ENCODE measurements around the gene PRRT3.
"Not testable (repeated sequence)": the region's sequence is repeated elsewhere in the genome, so short reads cannot be mapped to it uniquely, and the experiment has no call there.

PRRT3 gene

DNA sequence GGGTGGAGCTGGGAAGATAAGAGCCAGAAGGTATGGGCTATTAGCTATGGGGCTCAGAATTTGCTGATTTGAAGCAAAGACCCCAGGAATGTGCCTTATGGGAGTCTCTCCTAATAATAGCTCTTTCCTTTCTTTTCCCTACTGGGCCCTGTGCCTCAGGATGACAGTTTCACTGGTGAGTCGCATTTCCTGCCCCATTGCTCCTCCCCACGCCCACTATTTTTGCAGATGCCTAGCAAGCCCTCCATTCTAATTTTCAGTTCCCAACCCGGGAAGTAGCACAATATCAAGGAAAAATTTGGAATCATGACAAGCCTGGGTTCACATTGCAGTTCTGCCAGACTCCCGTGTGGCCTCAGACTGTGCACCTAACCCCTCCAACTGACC, 49.0 kb downstream of the PRRT3 start:
- TF ChIP-seq, protein P1, sequence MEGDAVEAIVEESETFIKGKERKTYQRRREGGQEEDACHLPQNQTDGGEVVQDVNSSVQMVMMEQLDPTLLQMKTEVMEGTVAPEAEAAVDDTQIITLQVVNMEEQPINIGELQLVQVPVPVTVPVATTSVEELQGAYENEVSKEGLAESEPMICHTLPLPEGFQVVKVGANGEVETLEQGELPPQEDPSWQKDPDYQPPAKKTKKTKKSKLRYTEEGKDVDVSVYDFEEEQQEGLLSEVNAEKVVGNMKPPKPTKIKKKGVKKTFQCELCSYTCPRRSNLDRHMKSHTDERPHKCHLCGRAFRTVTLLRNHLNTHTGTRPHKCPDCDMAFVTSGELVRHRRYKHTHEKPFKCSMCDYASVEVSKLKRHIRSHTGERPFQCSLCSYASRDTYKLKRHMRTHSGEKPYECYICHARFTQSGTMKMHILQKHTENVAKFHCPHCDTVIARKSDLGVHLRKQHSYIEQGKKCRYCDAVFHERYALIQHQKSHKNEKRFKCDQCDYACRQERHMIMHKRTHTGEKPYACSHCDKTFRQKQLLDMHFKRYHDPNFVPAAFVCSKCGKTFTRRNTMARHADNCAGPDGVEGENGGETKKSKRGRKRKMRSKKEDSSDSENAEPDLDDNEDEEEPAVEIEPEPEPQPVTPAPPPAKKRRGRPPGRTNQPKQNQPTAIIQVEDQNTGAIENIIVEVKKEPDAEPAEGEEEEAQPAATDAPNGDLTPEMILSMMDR (IDR thresholded peaks at IDR 0.05) = no peak
- DNase-seq (ENCODE audit: low spot score) = no peak
- peak overlapping the region; percentile 66 for H3K4me3 ChIP-seq
- H3K27ac ChIP-seq = peak overlapping the region; percentile 83

DNA sequence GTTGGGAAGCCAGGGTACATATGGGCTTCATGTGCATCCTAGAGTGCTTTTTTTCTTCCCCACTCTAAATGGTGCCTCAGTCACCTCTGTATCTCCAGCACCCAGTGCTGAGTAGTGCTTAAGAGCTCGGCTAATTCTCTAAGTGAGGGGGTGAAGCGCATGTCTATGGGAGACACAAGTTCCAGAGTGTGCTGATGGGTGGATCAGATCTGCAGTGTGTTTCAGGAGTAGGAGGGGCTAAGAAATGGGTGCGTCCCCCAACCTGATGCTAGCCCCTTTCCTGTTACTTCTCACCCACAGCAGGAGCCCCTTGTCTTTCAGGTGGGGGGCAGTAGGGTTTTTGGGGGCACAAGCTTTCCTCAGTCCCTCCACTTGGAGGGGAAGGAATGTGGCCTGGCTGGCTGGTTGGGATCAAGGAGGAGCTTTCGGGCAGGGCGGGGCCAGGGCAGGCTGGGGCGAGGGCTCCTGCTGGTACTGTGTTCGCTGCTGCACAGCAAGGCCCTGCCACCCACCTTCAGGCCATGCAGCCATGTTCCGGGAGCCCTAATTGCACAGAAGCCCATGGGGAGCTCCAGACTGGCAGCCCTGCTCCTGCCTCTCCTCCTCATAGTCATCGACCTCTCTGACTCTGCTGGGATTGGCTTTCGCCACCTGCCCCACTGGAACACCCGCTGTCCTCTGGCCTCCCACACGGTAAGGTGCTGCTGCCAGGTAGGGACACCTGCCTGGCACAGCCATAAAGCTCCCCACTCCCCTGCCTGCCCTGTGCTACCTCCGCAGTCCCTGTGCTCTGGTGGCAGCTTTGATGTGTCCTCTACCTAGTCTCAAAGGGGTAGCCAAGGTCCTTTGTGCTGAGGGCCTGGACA, 49.6 kb downstream of the PRRT3 start, which contains the start of gene IL17RE:
TSS of gene IL17RE (plus strand) at position 477 of the 866 bp plus-strand sequence. CDS start at position 562, 85 bp downstream.
- Histone ChIP-seq H3K27ac (peak within 1 kb of the TSS; percentile 83), H3K4me3 (peak within 1 kb of the TSS; percentile 66)
- no peak for DNase-seq (ENCODE audit: low spot score)
- TF ChIP-seq, protein P1 (IDR thresholded peaks at IDR 0.05) = no peak

DNA sequence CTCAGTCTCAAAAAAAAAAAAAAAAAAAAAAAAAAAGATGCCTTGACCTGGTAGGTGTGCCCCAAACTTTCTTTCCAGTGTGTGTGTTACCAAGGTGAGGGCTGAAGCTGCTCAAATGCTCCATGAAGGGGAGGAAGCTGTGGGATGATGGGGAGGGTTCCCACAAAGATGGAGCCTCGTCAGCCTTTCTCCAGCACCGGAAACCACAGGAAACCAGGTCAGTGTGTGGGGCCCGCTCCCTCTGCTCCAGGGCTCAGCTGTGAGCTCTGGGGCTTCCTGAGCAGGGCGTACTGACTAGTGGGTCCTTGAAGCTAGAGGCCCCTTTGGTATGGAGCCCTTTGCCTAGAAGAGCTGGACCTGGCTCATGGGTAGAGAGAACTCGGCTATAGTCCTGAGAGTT, 50.2 kb downstream of the PRRT3 start:
- TF ChIP-seq, protein P1 (IDR thresholded peaks at IDR 0.05) = no peak
- Histone ChIP-seq H3K27ac (peak overlapping the region; percentile 83), H3K4me3 (no peak overlapping the region)
- DNase-seq (ENCODE audit: low spot score) = no peak

DNA sequence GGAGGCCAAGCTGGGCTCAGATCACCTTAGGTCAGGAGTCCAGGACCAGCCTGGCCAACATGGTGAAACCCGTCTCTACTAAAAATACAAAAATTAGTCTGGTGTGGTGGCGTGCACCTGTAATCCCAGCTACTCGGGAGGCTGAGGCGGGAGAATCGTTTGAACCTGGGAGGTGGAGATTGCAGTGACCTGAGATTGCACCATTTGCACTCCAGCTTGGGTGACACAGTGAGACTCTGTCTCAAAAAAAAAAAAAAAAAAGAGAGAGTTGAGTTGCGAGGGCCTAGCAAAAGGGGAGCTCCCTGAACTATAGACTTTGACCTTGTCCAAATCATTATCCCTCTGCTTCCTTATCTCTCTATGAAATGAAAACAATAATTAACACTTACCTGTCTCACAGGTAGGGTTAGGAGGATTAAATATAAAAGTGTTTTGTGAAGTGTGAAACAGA, 51.2 kb downstream of the PRRT3 start:
- DNase-seq (ENCODE audit: low spot score); H3K27ac ChIP-seq: not testable (repeated sequence)

DNA sequence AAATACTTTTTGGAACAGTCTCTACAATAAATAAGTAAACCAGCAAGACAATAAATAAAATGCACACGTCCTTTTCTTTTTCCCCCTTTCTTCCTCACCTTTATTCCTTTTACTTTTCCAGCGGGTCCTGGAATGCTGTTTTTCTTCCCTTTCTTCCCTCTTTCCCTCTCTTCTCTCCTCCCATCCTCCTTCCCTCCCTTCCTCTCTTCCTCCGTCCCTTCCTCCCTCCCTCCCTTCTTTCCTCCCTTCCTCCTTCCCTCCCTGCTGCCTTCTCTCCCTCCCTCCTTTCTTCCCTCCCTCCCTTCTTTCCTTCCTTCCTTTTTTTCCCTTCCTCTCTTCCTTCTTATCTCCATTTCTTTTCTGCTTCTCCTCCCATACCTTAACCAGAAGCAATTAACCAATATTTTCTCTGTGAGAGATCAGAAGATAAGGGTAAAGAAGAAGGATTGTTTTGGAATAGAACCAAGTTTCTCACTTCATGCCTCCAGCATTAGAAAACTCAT, 52.9 kb downstream of the PRRT3 start:
- no peak overlapping the region for H3K4me3 ChIP-seq
- DNase-seq (ENCODE audit: low spot score) = no peak
- TF ChIP-seq, protein P1 (IDR thresholded peaks at IDR 0.05) = no peak
- no peak overlapping the region for H3K27ac ChIP-seq

More for the DNA sequence above, 51.2 kb downstream of the PRRT3 start:
- not testable (repeated sequence) for H3K4me3 ChIP-seq

DNA sequence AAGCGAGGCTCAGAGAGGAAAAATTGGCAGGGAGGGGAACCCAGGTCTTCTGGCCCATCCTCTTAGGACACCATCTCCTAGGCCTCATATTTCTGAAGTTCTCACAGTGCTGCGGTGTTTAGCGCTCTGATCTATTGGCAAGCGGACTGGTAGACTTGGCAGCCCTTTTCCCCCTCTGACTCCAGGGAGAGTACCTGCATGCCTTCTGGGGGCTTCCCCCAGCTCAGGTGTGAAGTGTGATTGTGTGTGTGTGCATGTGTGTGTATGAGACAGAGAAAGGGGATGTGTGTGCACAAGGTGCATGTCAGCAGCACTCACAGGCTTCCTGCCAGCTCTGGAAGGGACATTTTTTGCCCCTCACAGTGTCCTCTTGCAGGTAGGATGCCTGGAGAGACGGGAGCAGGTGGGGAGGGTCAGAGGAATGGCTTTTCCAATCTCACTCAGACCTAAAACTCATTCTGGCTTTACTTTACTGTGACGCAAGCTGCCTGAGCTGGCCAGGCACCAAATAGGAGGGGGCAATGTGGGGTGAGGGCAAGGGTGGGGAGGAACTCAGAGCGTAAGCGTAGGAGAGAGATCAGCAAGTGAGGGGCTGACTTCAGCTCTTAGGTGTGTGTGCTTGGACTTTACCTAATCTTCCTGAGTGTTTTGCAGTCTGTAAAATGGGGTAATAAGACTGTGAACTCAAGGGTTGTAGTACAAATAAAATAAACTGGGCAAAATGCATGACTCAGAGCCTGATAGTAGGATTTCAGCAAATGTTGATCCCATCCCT, 53.6 kb downstream of the PRRT3 start:
- TF ChIP-seq, protein P1 (IDR thresholded peaks at IDR 0.05) = no peak

More for the DNA sequence above, 53.6 kb downstream of the PRRT3 start:
- no peak for DNase-seq (ENCODE audit: low spot score)
- no peak overlapping the region for H3K27ac ChIP-seq
- no peak overlapping the region for H3K4me3 ChIP-seq

Measured in coronary artery (tissue), 2 donors.